ENCODE results near the gene PCDHGC5. TPM values are rescaled to one million over a fixed set of nuclear protein-coding genes. Genes with fewer than 3 reads are reported as not detected.

Gene PCDHGC5
- total RNA-seq, 4 donors from 2014 or later = 3.1 to 5.9 (median 3.8) TPM

DNA sequence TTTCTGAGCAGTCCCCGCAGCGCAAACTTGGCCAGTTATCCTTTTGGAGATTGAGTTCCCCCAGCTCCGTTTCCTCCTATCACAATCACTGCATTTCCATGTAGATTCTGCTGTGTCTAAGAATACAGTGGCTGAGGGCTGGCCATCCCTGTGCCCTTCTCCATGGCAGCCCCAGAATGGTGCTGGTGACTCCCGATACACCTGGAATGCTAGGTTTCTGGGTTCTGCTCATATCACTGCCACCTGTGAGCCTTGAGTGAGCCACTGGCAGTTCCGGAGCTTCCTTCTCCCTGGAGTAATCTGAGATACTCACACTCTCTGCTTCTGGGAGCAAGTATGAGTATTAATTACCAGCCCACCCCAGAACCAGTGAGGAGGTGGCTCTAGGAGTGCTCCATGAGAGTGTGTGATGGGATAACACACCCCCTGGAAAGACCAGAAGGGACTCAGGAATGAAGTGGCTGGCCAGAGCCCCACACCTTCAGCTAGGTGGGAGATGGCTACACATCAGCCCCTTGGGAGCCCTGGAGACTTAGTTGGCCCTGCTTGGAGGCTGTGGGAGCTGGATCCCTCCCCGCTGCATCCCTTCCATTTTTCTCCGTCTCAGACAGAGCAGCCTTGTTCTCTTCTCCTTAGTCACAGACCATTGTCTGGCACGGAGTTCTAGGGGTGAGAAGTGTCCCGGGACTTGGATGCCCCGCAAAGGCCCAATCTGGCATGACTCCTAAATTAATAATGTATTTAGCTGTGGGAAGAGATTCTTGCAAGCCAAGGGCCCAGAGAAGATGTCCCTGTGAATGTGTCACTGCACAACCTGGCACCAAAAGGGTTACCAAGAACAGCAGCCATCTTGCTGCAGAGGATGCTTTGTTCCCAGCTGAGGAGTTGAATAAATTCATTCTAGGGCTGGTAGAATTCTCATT is 4.9 kb downstream of the PCDHGC5 start:
- Histone ChIP-seq H3K27ac (peak overlapping the region in 1 of 4 donors; percentile 10), H3K36me3 (peaks cover 0 to 75% (median 0%) of the 10 kb centered on the region in 3 donors), H3K9me3 (no peaks in the 10 kb centered on the region), H3K27me3 (no peaks in the 10 kb centered on the region), H3K4me1 (peaks cover 0 to 36% (median 12%) of the 10 kb centered on the region in 4 donors), H3K4me3 (no peak overlapping the region)
- TF ChIP-seq, protein P1, sequence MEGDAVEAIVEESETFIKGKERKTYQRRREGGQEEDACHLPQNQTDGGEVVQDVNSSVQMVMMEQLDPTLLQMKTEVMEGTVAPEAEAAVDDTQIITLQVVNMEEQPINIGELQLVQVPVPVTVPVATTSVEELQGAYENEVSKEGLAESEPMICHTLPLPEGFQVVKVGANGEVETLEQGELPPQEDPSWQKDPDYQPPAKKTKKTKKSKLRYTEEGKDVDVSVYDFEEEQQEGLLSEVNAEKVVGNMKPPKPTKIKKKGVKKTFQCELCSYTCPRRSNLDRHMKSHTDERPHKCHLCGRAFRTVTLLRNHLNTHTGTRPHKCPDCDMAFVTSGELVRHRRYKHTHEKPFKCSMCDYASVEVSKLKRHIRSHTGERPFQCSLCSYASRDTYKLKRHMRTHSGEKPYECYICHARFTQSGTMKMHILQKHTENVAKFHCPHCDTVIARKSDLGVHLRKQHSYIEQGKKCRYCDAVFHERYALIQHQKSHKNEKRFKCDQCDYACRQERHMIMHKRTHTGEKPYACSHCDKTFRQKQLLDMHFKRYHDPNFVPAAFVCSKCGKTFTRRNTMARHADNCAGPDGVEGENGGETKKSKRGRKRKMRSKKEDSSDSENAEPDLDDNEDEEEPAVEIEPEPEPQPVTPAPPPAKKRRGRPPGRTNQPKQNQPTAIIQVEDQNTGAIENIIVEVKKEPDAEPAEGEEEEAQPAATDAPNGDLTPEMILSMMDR (IDR thresholded peaks at IDR 0.05) = no peak
- TF ChIP-seq POLR2A (IDR thresholded peaks at IDR 0.05) (no peak), EP300 (IDR thresholded peaks at IDR 0.05) (no peak)
- 54 to 64% methylated on average over 10 of the region's 10 CpGs for WGBS, 2 donors
- DNase-seq (ENCODE audit: low spot score in 2 of 2) = no peak

DNA sequence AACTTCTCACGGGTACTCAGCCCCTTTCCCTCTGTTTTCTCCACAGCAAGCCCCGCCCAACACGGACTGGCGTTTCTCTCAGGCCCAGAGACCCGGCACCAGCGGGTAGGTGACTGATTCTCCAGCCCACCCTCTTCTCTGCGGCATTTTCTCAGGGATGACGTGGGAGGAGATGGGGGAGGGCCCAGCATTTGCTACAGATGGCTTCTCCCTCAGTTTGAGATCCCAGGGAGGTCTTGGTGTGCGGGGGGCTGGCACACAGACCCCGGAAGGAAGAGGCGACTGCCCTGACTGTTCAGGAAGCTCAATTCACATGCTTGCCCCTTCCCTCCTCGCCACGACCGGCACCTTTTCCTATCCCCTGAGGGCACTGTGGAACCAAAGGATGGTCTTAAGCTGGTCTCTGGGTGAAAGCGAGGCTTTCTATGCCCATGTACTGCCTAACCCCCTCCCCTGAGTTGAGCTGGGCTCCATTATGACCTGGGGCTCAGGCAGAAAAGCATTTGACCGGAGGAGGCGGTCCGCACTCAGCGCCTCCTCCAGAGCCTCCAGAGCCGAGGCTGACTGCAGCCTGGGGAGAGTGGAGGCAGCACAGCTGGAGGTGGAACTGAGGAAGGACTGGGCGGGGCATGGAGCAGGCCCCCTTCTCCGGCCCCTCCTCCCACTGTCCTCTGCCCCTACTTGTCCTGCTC is 6.0 kb downstream of the PCDHGC5 start:
- Histone ChIP-seq H3K36me3 (peaks cover 0 to 75% (median 0%) of the 10 kb centered on the region in 3 donors), H3K4me1 (peaks cover 0 to 36% (median 12%) of the 10 kb centered on the region in 4 donors), H3K27ac (no peak overlapping the region), H3K27me3 (no peaks in the 10 kb centered on the region), H3K9me3 (no peaks in the 10 kb centered on the region), H3K4me3 (no peak overlapping the region)
- DNase-seq (ENCODE audit: low spot score in 2 of 2) = no peak
- TF ChIP-seq EP300 (IDR thresholded peaks at IDR 0.05) = no peak
- TF ChIP-seq POLR2A (IDR thresholded peaks at IDR 0.05) = no peak
- TF ChIP-seq, protein P1 (IDR thresholded peaks at IDR 0.05) = no peak
- WGBS, 2 donors = 68 to 69% methylated on average over 22 of the region's 22 CpGs

GRCh38 chr5:141495453-141495811 is 6.6 kb downstream of the PCDHGC5 start:
- H3K36me3 ChIP-seq = peaks cover 0 to 75% (median 0%) of the 10 kb centered on the region in 3 donors
- no peak overlapping the region for H3K27ac ChIP-seq
- TF ChIP-seq, protein P1 (IDR thresholded peaks at IDR 0.05) = no peak
- TF ChIP-seq POLR2A (IDR thresholded peaks at IDR 0.05) (no peak), EP300 (IDR thresholded peaks at IDR 0.05) (no peak)
- no peaks in the 10 kb centered on the region for H3K27me3 ChIP-seq
- WGBS, 2 donors = 96 to 97% methylated on average over 8 of the region's 8 CpGs
- DNase-seq (ENCODE audit: low spot score in 2 of 2) = no peak
- H3K4me3 ChIP-seq = no peak overlapping the region
- H3K4me1 ChIP-seq = peaks cover 0 to 36% (median 12%) of the 10 kb centered on the region in 4 donors
- H3K9me3 ChIP-seq = no peaks in the 10 kb centered on the region

- Histone ChIP-seq H3K4me3 (no peak overlapping the region), H3K27me3 (no peaks in the 10 kb centered on the region), H3K36me3 (peaks cover 0 to 69% (median 0%) of the 10 kb centered on the region in 3 donors), H3K9me3 (no peaks in the 10 kb centered on the region), H3K4me1 (peaks cover 0 to 36% (median 12%) of the 10 kb centered on the region in 4 donors), H3K27ac (no peak overlapping the region)
- WGBS, 2 donors = 82 to 87% methylated on average over 4 of the region's 4 CpGs
- no peak for DNase-seq (ENCODE audit: low spot score in 2 of 2)
- TF ChIP-seq, protein P1 (IDR thresholded peaks at IDR 0.05) = no peak
- TF ChIP-seq EP300 (IDR thresholded peaks at IDR 0.05) (no peak), POLR2A (IDR thresholded peaks at IDR 0.05) (no peak)
Measured at GRCh38 chr5:141496038-141496437, 7.2 kb downstream of the PCDHGC5 start.

DNA sequence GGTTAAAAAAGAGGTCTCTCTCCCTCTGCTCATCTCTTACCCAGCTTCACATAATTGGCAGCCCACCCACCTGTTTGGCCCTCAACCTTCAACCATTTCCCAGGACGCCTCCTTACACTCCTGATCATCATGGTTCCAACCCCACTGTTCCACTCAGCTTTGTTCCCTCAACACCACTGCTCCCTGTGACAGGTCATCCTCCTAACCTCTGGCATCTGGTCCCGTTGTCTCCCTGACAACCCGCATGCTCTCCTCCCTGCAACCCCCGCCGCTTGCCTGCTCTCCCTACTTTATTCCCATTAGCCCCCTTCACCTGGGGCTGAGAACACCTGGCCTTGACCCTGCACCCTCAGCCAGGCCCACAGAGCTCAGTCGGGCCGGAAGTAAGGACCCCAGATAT is 12.9 kb downstream of the PCDHGC5 start:
- WGBS, 2 donors = 85 to 88% methylated on average over 7 of the region's 7 CpGs
- Histone ChIP-seq H3K36me3 (peaks cover 0 to 70% (median 0%) of the 10 kb centered on the region in 3 donors), H3K27ac (no peak overlapping the region), H3K4me1 (peaks cover 0 to 8% (median 2%) of the 10 kb centered on the region in 4 donors), H3K27me3 (no peaks in the 10 kb centered on the region), H3K4me3 (no peak overlapping the region), H3K9me3 (no peaks in the 10 kb centered on the region)
- TF ChIP-seq POLR2A (IDR thresholded peaks at IDR 0.05) (no peak), EP300 (IDR thresholded peaks at IDR 0.05) (no peak)
- TF ChIP-seq, protein P1 (IDR thresholded peaks at IDR 0.05) = no peak
- no peak for DNase-seq (ENCODE audit: low spot score in 2 of 2)

Data from tibial nerve (tissue), 4 donors.